LNCaP clone FGC (cell line): Measurements from ENCODE around the gene EVPL.
A peak's percentile ranks its signal among the peaks of the same experiment; 100 is the strongest.

Source experiments
- DNase-seq: peaks from one replicate; pipeline ENCODE4 v3.0.0-alpha.2; 2011; ENCODE audit warnings: low read depth
- H3K4me3 ChIP-seq: 2 replicates; pipeline ENCODE4 v1.5.1; 2011; ENCODE audit warnings: mild to moderate bottlenecking, low read depth, low read length, control low read depth
- TF ChIP-seq, protein P1 (sequence below): IDR thresholded peaks from 2 replicates; pipeline ENCODE4 v1.5.1; 2012; ENCODE audit warnings: mild to moderate bottlenecking; ENCODE audit not compliant: control insufficient read depth, insufficient read depth; ENCODE audit errors: extremely low read depth

The EVPL gene

DNA sequence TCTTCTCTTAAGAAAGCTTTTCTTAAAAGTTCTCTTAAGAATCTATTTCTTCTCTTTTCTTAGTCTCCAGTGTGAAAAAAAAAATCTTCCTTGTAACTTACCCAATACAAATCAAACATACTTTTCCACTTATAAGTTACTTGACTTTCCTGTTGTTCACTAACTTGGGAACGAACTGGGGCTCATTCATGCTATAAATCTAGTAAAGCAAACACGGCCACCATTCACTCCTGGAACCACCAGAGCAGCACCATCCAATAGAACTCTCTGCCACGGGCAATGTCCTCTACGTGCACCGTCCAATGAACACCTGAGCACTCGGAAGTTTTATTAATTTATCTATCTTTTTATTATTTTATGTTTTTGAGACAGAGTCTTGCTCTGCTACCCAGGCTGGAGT, 24.5 kb upstream of the EVPL start:
- peak; percentile 56 for DNase-seq
- peak overlapping the region; percentile 0; the same call in 1 of the 2 replicates for H3K4me3 ChIP-seq
- TF ChIP-seq, protein P1, sequence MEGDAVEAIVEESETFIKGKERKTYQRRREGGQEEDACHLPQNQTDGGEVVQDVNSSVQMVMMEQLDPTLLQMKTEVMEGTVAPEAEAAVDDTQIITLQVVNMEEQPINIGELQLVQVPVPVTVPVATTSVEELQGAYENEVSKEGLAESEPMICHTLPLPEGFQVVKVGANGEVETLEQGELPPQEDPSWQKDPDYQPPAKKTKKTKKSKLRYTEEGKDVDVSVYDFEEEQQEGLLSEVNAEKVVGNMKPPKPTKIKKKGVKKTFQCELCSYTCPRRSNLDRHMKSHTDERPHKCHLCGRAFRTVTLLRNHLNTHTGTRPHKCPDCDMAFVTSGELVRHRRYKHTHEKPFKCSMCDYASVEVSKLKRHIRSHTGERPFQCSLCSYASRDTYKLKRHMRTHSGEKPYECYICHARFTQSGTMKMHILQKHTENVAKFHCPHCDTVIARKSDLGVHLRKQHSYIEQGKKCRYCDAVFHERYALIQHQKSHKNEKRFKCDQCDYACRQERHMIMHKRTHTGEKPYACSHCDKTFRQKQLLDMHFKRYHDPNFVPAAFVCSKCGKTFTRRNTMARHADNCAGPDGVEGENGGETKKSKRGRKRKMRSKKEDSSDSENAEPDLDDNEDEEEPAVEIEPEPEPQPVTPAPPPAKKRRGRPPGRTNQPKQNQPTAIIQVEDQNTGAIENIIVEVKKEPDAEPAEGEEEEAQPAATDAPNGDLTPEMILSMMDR, result no peak

DNA sequence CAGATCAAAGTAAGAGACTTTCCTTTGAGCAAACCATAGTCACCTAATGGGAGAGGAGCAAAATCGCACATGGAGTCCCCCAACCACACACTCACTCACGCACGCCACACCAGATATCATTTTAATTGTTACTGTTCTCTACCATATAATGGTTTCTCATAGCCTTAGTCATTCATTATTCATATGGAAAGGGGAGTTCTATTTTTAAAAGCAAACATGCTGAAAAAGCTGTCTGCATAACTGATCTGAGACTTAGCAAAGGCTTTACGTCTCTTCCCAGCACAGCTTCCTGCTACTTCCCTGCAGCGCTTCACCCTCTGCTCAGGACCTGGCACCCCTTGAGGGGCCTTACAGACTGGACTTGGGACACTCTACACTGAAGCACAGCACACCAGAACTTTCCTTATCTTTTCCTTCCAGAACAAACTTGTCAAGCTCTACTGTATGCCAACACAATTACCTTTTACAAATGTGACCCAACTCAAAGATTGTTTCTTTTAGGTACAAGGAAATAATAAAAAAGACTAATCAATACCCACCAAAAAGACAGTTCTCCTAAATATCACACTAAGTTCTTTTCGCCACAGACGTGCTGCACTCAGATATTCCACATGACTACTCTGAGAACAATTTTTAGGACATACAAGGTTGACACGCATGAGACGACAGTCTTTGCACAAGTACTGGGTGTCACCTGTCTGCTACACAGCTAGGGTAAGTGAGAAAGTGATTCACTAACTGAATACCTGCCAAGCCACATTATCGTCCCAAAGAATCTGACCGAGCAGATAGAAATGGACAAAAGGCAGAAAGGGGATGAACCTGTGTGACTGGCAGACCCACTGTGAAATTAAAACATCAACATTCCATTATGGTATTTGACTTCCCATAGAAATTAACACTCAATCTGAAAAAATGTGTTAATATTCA, 23.7 kb upstream of the EVPL start:
- TF ChIP-seq, protein P1, result no peak
- peak; percentile 74 for DNase-seq
- peak overlapping the region; percentile 0 for H3K4me3 ChIP-seq

DNA sequence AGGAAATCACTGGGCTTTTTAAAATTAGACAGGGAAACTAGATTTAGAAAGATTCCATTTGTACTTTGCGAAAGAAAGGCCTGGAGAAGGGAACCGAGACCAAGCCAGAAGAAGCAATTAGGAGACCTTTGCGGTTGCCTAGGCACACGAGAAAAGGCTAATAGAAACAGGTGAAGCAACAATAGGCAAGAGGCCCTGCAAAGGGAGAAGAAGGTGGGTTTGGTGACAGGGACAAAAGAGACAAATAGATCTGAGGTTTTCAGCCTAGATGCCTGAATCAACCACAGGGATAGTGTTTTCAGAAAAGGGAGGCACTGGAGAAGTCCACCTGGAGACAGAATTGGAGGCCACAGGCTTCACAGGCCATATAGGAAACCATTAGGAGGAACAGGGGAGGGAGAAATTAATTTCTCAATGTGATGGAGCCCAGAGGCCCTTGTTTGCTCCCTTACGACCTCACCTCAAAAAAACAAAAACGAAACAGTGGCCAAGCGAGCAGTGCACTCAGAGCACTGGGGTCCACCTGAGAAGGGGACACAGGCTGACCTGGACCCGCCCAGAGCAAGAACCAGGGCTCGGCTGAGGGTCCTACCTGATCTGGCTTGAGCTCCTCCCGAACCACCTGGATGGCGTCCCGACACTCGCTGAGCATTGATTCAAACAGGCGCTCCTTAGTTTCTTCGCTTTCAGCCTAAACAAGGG, 22.9 kb upstream of the EVPL start:
- TF ChIP-seq, protein P1, result no peak
- H3K4me3 ChIP-seq, result no peak overlapping the region
- DNase-seq, result no peak

DNA sequence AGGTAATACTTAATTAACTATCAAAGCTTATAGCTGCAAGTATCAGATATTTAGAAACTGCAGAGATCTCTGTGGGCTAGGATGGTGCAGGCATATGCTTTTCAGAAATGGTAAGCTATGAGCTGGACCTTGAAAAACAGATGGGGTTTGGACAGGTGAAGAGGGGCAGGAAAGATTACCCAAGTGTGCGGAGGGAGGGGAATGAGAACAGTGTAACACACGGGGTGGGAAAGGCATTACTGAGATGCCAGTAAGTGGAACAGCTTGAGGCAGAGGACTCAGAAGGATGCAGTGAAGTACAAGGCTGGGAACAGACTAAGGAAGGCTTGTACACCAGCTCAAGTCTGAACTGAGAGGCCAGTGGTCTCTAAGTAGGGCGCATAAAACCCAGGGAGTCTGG, 22.1 kb upstream of the EVPL start:
- TF ChIP-seq, protein P1, result no peak
- no peak overlapping the region for H3K4me3 ChIP-seq
- DNase-seq, result no peak

DNA sequence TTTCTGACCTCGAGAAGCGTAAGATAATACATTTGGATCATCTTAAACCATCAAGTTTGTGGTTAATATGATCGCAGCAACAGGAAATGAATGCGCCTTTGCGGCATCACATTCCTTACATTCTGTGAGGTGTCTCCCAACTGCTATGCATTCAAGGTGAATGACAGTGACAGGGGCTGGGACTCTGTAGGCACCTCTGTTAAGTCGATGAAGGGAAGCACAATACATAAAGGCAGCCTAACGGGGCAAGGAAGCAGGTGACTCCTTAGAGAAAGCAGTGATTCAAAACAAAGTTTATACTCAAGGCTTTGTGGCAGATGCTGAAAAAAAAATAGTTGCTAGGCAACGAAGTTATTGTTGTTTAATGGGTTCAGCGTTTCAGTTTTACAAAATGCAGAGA, 21.6 kb upstream of the EVPL start:
- no peak overlapping the region for H3K4me3 ChIP-seq
- no peak for DNase-seq
- TF ChIP-seq, protein P1, result no peak

DNA sequence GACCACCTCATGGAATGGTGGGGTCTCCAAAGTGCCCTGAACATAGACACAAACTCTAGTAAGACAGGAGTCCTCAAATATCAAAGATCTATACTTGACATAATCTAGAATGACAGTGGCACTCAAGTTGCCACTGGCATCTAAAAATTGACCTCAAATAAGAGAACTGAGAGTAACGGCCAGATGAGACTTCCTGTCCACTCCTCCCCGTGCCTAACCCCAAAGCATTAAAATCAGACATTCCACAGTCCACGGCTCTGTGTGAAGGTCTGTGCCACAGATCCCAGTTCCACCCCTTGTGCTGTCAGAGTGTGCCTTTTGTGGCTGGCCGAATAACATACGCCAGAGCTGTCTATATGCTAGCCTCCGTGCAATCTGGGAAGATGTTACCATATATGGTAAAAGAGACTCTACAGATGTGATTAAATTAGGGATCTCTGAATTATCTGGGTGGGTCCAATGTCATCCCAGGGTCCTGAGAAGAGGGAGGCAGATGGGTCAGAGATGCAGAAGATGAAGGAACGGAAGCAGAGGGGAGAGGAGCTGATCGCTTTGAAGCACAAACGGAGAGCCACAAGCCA, 21.0 kb upstream of the EVPL start:
- DNase-seq, result no peak
- TF ChIP-seq, protein P1, result no peak
- H3K4me3 ChIP-seq, result no peak overlapping the region
